ENCODE data around the gene ATF6.

ATF6 gene

DNA sequence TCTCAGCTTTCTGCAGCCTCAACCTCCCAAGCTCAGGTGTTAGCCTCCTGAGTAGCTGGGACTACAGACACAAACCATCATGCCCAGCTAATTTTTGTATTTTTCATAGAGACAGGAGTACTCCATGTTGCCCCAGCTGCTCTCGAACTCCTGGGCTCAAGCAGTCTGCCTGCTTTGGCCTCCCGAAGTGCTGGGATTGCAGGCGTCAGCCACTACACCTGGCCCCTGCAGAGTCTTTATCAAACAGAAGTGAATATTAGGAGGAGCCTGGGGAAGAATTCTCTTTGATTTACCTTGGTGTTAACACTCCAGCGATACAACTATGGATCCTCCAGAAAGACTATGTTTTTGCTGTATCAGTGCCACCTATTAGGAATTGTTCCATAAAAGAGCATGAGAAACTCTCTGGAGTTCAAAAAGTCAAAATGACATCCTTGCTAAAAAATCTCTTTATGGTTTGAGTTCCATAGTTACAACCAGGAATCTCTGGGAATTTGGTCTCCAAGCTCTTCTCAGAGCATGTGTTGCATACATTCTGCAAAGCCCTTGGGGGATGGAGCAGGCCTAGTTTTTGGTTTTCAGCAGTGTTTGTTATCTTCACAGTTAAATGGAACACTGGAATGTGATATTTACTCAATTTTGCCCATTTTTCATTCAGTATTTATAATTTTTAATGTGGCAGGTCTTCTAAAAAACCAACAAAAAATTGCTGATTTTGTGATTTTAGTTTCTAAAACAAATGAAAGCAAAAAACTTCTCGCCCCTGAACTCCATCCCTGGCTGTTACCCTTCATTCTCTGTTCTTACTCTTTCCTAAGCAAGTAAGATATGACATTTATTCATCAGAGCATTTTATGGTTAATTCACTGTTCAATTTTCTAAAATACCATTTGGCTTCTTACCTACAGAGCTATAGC, 180.2 kb downstream of the ATF6 start:
- no peak for TF ChIP-seq CTCF (IDR thresholded peaks at IDR 0.05; ENCODE audit: low read depth, low read length)
- peak; percentile 53 for DNase-seq (ENCODE audit: extremely low read depth, low read depth)

GRCh38 chr1:161948435-161948834, 182.3 kb downstream of the ATF6 start:
- TF ChIP-seq CTCF (IDR thresholded peaks at IDR 0.05; ENCODE audit: low read depth, low read length) = no peak
- no peak for DNase-seq (ENCODE audit: extremely low read depth, low read depth)

DNA sequence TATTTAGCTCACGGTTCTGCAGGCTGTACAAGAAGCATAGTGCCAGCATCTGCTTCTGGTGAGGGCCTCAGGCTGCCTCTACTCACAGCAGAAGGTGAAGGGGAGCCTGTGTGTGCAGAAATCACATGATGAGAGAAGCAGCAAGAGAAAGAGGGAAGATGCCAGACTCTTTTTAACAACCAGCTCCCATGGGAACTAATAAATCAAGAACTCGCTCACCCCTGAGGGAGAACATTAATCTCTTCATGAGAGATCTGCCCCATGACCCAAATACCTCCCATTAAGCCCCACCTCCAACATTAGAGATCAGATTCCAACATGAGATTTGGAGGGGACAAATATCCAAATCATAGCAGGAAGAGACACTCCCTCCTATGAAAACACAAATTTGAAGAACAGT, 183.4 kb downstream of the ATF6 start:
- no peak for DNase-seq (ENCODE audit: extremely low read depth, low read depth)
- no peak for TF ChIP-seq CTCF (IDR thresholded peaks at IDR 0.05; ENCODE audit: low read depth, low read length)

DNA sequence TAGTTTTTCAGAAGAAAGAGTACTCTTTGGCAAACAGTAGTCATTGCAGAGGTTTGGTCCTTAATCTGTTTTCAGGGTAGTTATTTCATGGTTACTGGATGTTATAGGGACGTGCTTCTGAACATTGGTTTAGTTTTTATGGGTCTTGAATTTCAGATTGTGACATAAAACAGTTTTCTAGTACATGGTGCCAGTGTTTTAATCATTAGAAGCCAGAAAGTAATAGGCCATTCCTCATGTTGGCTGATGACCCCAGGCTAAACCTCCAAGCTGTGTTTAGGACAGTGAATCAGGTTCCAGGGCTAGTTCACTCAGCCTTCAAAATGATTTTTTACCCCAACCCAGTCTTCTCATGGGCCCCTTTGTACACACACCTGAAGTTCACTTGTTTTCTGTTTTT, 184.3 kb downstream of the ATF6 start:
- no peak for TF ChIP-seq CTCF (IDR thresholded peaks at IDR 0.05; ENCODE audit: low read depth, low read length)
- DNase-seq (ENCODE audit: extremely low read depth, low read depth) = no peak

- DNase-seq (ENCODE audit: extremely low read depth, low read depth) = no peak
- no peak for TF ChIP-seq CTCF (IDR thresholded peaks at IDR 0.05; ENCODE audit: low read depth, low read length)
These were observed 185.5 kb downstream of the ATF6 start for GRCh38 chr1:161951646-161952045.

- no peak for DNase-seq (ENCODE audit: extremely low read depth, low read depth)
- no peak for TF ChIP-seq CTCF (IDR thresholded peaks at IDR 0.05; ENCODE audit: low read depth, low read length)
These were observed 186.6 kb downstream of the ATF6 start for GRCh38 chr1:161952607-161953172.

- no peak for DNase-seq (ENCODE audit: extremely low read depth, low read depth)
- TF ChIP-seq CTCF (IDR thresholded peaks at IDR 0.05; ENCODE audit: low read depth, low read length) = no peak
These were observed 187.3 kb downstream of the ATF6 start for GRCh38 chr1:161953256-161953920.
